IPS DF 19.7 (cell line): Measurements from ENCODE around the gene PIK3CG.
"Not testable (repeated sequence)": the region's sequence is repeated elsewhere in the genome, so short reads cannot be mapped to it uniquely, and the experiment has no call there.

ENCODE experiments used
- DNase-seq: peaks from one replicate; pipeline ENCODE4 v3.0.0-alpha.2; 2013; ENCODE audit warnings: low read depth, low spot score

The PIK3CG gene

GRCh38 chr7:106938803-106939202 is 73.7 kb downstream of the PIK3CG start:
- DNase-seq = no peak

- DNase-seq = no peak
These were observed 79.1 kb downstream of the PIK3CG start for GRCh38 chr7:106944035-106944665.

GRCh38 chr7:106947244-106947728 is 82.2 kb downstream of the PIK3CG start:
- DNase-seq = peak; percentile 90

GRCh38 chr7:106952001-106952657 is 87.0 kb downstream of the PIK3CG start:
- DNase-seq = no peak

- no peak for DNase-seq
These were observed 87.7 kb downstream of the PIK3CG start for GRCh38 chr7:106952658-106953231.

GRCh38 chr7:106954840-106955239 is 89.8 kb downstream of the PIK3CG start:
- no peak for DNase-seq

GRCh38 chr7:106955857-106956256 is 90.8 kb downstream of the PIK3CG start:
- DNase-seq = not testable (repeated sequence)
